Gastrocnemius medialis (tissue), 4 donors: ENCODE measurements around the gene CENPL.

Experiments used
- POLR2A ChIP-seq, 2 donors: fragments of 450-650 bp; IDR thresholded peaks; one replicate each; pipeline ENCODE4 v1.6.1; 2017; ENCODE audit warnings: antibody characterized with exemption in 2 of 2, mild to moderate bottlenecking in 2 of 2, moderate library complexity in 2 of 2
- TF ChIP-seq, protein P1 (sequence below), 5 experiments: fragments of 450-650 bp in 3 of 5; fragments of 200-600 bp in 2 of 5; sonication (generic) in 2 of 5; IDR thresholded peaks in 4 of 5; conservative IDR thresholded peaks in 1 of 5; 1 replicate in 4 of 5; 2 replicates in 1 of 5; pipeline ENCODE4 v1.5.1; 2016 to 2019; ENCODE audit warnings: antibody characterized with exemption in 5 of 5, mild to moderate bottlenecking in 3 of 5, moderate library complexity in 3 of 5

- TF ChIP-seq, protein P1, sequence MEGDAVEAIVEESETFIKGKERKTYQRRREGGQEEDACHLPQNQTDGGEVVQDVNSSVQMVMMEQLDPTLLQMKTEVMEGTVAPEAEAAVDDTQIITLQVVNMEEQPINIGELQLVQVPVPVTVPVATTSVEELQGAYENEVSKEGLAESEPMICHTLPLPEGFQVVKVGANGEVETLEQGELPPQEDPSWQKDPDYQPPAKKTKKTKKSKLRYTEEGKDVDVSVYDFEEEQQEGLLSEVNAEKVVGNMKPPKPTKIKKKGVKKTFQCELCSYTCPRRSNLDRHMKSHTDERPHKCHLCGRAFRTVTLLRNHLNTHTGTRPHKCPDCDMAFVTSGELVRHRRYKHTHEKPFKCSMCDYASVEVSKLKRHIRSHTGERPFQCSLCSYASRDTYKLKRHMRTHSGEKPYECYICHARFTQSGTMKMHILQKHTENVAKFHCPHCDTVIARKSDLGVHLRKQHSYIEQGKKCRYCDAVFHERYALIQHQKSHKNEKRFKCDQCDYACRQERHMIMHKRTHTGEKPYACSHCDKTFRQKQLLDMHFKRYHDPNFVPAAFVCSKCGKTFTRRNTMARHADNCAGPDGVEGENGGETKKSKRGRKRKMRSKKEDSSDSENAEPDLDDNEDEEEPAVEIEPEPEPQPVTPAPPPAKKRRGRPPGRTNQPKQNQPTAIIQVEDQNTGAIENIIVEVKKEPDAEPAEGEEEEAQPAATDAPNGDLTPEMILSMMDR (IDR thresholded peaks at IDR 0.05 in 4 of 5, conservative IDR thresholded peaks at IDR 0.05 in 1 of 5): no peak
- no peak for TF ChIP-seq POLR2A (IDR thresholded peaks at IDR 0.05)
Measured at GRCh38 chr1:173861731-173862145, 37.1 kb upstream of the CENPL start.
